ENCODE measurements around the gene CDH4.

The CDH4 gene

GRCh38 chr20:61725966-61726365 lies 473.9 kb downstream of the CDH4 start:
- DNase-seq (ENCODE audit: extremely low spot score), result no peak
- CTCF ChIA-PET, result no interaction called here
- POLR2A ChIA-PET, result no interaction called here
- no peak for TF ChIP-seq CTCF (IDR thresholded peaks at IDR 0.05; ENCODE audit: control extremely low read depth, extremely low read depth, low read depth, missing control alignments)

- DNase-seq (ENCODE audit: extremely low spot score), result no peak
- TF ChIP-seq CTCF (IDR thresholded peaks at IDR 0.05; ENCODE audit: control extremely low read depth, extremely low read depth, low read depth, missing control alignments), result no peak
- ChIA-PET CTCF (no interaction called here), POLR2A (no interaction called here)
Observed at GRCh38 chr20:61726979-61727378, 474.9 kb downstream of the CDH4 start.

GRCh38 chr20:61727761-61728160 lies 475.7 kb downstream of the CDH4 start:
- no peak for DNase-seq (ENCODE audit: extremely low spot score)
- ChIA-PET POLR2A (no interaction called here), CTCF (no interaction called here)
- TF ChIP-seq CTCF (IDR thresholded peaks at IDR 0.05; ENCODE audit: control extremely low read depth, extremely low read depth, low read depth, missing control alignments), result no peak

- ChIA-PET CTCF (no interaction called here), POLR2A (no interaction called here)
- no peak for DNase-seq (ENCODE audit: extremely low spot score)
- TF ChIP-seq CTCF (IDR thresholded peaks at IDR 0.05; ENCODE audit: control extremely low read depth, extremely low read depth, low read depth, missing control alignments), result no peak
Observed at GRCh38 chr20:61728326-61728725, 476.3 kb downstream of the CDH4 start.

- CTCF ChIA-PET, result no interaction called here
- POLR2A ChIA-PET, result no interaction called here
- no peak for DNase-seq (ENCODE audit: extremely low spot score)
- no peak for TF ChIP-seq CTCF (IDR thresholded peaks at IDR 0.05; ENCODE audit: control extremely low read depth, extremely low read depth, low read depth, missing control alignments)
Observed at GRCh38 chr20:61728786-61729770, 477.0 kb downstream of the CDH4 start.

GRCh38 chr20:61730631-61731362 lies 478.7 kb downstream of the CDH4 start:
- no peak for DNase-seq (ENCODE audit: extremely low spot score)
- no peak for TF ChIP-seq CTCF (IDR thresholded peaks at IDR 0.05; ENCODE audit: control extremely low read depth, extremely low read depth, low read depth, missing control alignments)
- CTCF ChIA-PET, result no interaction called here
- POLR2A ChIA-PET, result no interaction called here
